ENCODE results near the gene ZNF462. TPM values are rescaled to one million over a fixed set of nuclear protein-coding genes. Genes with fewer than 3 reads are reported as not detected.

ZNF462 gene
- total RNA-seq, 1 donor from 2014 or later = 29.2 TPM

DNA sequence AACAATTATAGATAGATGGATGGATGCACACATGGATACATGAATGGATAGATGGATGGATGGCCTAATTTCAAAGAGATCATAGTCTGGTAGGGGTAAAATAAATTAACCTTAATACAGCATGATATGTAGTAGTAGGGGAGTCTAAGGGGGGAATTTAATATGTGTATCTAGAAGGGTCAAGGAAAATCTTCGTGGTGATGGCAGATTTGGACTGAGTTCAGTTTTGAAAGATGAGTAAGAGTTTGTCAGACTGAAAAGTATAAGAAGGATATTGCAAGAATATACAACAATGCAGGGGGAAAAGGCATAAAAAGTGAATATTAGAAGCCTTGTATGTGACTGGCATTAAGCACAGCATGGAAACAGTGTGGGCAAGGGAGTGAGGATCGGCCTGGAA lies 98.7 kb downstream of the ZNF462 start:
- DNase-seq = no peak
- Histone ChIP-seq H3K4me1 (peaks cover 73% of the 10 kb centered on the region), H3K4me3 (no peak overlapping the region), H3K9me3 (replicated peaks) (no peaks in the 10 kb centered on the region), H3K36me3 (peaks cover 4% of the 10 kb centered on the region), H3K27me3 (ENCODE audit: low read depth) (no peaks in the 10 kb centered on the region), H3K27ac (replicated peaks) (peak overlapping the region; percentile 78)
- TF ChIP-seq, protein P1, sequence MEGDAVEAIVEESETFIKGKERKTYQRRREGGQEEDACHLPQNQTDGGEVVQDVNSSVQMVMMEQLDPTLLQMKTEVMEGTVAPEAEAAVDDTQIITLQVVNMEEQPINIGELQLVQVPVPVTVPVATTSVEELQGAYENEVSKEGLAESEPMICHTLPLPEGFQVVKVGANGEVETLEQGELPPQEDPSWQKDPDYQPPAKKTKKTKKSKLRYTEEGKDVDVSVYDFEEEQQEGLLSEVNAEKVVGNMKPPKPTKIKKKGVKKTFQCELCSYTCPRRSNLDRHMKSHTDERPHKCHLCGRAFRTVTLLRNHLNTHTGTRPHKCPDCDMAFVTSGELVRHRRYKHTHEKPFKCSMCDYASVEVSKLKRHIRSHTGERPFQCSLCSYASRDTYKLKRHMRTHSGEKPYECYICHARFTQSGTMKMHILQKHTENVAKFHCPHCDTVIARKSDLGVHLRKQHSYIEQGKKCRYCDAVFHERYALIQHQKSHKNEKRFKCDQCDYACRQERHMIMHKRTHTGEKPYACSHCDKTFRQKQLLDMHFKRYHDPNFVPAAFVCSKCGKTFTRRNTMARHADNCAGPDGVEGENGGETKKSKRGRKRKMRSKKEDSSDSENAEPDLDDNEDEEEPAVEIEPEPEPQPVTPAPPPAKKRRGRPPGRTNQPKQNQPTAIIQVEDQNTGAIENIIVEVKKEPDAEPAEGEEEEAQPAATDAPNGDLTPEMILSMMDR (IDR thresholded peaks at IDR 0.05; ENCODE audit: borderline replicate concordance) = no peak
- intact Hi-C loops (cut with micrococcal nuclease) = no loop called here

DNA sequence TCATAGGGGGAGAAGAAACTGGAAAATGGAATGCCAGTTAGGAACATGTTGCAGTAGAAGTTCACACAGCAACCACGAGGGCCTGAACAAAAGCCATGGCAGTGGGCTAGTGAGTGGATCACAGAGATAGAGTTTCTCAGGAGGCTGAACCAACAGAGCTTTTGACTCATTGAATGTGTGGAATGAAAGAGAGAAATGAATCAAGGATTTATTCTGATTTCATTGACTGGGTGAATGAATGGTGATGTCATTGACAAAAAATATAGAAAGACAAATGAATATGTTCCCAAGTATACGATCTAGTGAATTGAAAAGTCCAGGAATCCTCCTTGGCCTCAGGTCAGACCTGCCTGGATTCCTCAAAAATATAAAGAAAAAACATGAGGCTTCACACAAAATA lies 99.2 kb downstream of the ZNF462 start:
- intact Hi-C loops (cut with micrococcal nuclease) = no loop called here
- TF ChIP-seq, protein P1 (IDR thresholded peaks at IDR 0.05; ENCODE audit: borderline replicate concordance) = no peak
- no peaks in the 10 kb centered on the region for H3K27me3 ChIP-seq (ENCODE audit: low read depth)
- no peak for DNase-seq
- peaks cover 4% of the 10 kb centered on the region for H3K36me3 ChIP-seq
- no peak overlapping the region for H3K4me3 ChIP-seq
- H3K9me3 ChIP-seq (replicated peaks) = no peaks in the 10 kb centered on the region
- H3K4me1 ChIP-seq = peaks cover 74% of the 10 kb centered on the region
- peak overlapping the region; percentile 78 for H3K27ac ChIP-seq (replicated peaks)

DNA sequence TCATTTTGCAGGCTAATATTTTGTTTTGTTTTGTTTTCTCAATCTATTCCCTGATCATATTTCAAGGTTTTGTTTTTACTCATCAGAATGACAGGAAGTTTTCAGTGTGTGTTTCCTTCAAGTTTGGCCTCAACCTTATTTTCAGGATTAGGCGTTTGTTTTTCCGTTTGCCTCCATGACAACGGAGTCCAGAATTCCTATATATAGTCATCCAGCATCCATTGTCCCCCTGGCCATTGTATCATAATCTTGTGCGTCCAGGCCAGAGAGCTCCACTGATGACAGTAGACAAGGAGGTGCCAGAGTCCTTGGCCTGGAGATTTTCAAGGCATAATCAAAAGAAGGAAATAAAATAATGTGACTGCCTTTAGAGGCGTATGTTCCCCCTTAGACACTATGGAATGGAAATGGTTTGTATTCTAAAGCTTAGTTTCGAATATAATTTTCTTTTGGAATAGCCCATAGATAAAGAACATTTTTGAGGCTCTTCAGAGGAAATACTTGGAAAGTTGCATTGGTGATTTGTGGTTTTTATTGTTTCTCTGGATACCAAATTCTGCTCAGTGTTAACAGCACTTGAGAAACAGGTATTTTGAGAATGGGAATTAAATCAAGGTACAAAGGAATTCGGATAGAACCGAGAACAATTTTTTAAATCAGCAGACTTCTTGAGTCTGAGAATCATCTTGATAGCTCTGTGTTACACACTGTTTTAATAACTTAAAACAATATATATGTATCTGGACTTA lies 99.8 kb downstream of the ZNF462 start:
- H3K36me3 ChIP-seq = peaks cover 4% of the 10 kb centered on the region
- peaks cover 81% of the 10 kb centered on the region for H3K4me1 ChIP-seq
- TF ChIP-seq, protein P1 (IDR thresholded peaks at IDR 0.05; ENCODE audit: borderline replicate concordance) = no peak
- no peaks in the 10 kb centered on the region for H3K27me3 ChIP-seq (ENCODE audit: low read depth)
- H3K4me3 ChIP-seq = no peak overlapping the region
- DNase-seq = no peak
- intact Hi-C loops (cut with micrococcal nuclease) = no loop called here
- no peaks in the 10 kb centered on the region for H3K9me3 ChIP-seq (replicated peaks)
- H3K27ac ChIP-seq (replicated peaks) = peak overlapping the region; percentile 78

DNA sequence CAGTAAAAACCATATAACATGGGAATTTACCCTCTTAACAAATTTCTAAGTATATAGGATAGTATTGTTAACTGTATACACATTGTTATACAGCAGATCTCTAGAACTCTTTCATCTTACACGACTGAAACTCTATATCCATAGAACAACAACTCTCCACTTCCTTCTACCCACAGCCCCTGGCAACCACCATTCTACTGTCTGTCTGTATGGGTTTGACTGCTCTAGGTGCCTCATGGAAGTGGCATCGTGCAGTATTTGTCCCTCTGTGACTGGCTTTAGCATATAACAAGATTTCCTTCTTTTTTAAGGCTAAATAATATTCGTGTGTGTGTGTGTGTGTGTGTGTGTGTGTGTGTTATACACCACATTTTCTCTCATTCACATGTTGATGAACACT lies 100.7 kb downstream of the ZNF462 start:
- Histone ChIP-seq H3K36me3 (no peaks in the 10 kb centered on the region), H3K4me3 (no peak overlapping the region), H3K9me3 (replicated peaks) (no peaks in the 10 kb centered on the region), H3K27ac (replicated peaks) (peak overlapping the region; percentile 78), H3K27me3 (ENCODE audit: low read depth) (no peaks in the 10 kb centered on the region), H3K4me1 (peaks cover 87% of the 10 kb centered on the region)
- intact Hi-C loops (cut with micrococcal nuclease) = no loop called here
- no peak for DNase-seq
- TF ChIP-seq, protein P1 (IDR thresholded peaks at IDR 0.05; ENCODE audit: borderline replicate concordance) = no peak

DNA sequence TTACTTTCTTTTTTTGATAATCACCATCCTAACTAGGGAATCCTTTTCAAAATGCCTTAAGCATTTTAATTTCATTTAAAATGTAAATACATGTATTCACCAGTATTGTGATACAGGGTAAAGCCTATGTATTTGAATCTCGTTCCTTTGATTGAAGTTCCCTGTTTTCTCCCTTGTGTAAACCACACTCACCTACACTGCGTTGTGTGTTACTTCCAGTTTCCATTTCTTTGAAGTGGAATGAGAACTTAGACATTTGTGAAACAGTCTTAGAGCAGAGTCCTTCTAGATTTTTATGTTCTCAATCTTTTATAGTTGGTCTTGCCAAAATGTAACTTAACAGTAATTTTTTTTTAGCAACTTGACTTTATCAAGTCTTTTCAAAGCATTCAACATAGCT lies 101.4 kb downstream of the ZNF462 start:
- Histone ChIP-seq H3K36me3 (no peaks in the 10 kb centered on the region), H3K4me1 (peaks cover 87% of the 10 kb centered on the region), H3K4me3 (no peak overlapping the region), H3K9me3 (replicated peaks) (no peaks in the 10 kb centered on the region), H3K27ac (replicated peaks) (peak overlapping the region; percentile 78), H3K27me3 (ENCODE audit: low read depth) (no peaks in the 10 kb centered on the region)
- intact Hi-C loops (cut with micrococcal nuclease) = no loop called here
- TF ChIP-seq, protein P1 (IDR thresholded peaks at IDR 0.05; ENCODE audit: borderline replicate concordance) = no peak
- DNase-seq = no peak
